T-helper 2 cell (primary cell): ENCODE data around the gene CALHM3.

Experiments
- DNase-seq, 5 experiments: peaks; one replicate each; pipeline versions ENCODE4 v3.0.0 to v3.0.0-alpha.2; 2012 to 2022

The CALHM3 gene

DNA sequence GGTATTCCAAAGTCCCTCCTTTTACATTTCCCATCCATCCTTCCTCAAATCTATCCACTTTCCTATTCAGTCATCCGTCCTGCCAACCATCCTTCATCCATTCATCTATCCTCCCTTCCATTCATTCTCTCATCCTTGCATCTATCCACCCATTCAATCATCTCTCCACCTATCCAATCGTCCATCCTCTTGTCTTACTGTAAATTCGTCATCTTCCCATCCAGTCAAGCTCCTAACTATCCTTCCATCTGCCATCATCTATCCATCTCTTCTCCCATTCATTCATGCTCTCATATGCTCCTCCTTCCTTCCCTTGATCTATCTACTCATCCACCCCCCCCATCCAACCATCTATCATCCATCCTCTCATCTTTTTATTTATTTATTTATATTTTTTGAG, 5.0 kb downstream of the CALHM3 start:
- DNase-seq: no peak

GRCh38 chr10:103473261-103473671, 5.8 kb downstream of the CALHM3 start:
- DNase-seq: no peak

- no peak for DNase-seq
Observed at GRCh38 chr10:103472005-103472404, 7.0 kb downstream of the CALHM3 start.

DNA sequence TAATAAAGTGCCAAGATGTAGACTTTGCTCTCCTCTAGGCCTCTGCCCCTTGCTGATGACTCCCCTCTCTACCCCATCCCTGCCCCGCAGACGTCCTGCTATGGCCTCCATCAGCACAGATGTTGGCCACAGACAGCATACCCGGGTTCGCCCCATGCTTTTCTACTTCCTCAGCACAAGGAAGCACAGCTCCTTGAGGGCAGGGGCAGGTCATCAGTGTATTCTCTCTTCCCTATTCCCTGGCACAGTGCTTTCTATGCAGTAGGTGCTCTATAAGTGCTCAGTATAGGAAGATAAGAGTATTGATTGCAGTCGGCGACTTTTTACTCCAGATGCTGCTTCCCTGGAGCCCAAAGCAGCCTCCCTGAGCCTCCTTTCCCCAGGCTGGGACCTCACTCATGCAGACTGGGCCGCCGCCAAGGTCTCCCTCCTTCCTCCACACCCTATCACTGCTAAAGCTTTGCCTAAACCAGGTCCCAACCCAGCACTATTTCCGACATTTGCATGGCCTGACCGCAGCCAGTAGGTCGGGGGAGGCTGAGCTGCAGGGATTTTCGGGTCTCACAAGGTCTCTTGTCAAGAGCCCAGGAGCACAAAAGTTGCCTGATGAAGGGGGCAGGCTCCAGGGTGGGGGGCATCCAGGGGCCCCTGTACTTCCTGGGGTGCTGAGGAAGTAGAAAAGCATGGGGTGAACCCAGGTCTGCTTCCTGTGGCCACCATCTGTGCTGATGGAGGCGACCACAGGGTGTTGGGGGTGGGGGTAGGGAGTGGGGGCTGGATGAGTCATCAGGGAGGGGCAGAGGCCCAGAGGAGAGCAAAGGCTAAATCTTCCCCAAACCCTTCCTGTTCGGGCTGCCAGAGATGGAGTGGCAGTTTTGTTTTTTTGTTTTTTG, 8.0 kb downstream of the CALHM3 start:
- DNase-seq: peak in 4 of 5 experiments; percentile 19 to 96 (median 60)

GRCh38 chr10:103469201-103469600, 9.8 kb downstream of the CALHM3 start:
- DNase-seq: no peak

DNA sequence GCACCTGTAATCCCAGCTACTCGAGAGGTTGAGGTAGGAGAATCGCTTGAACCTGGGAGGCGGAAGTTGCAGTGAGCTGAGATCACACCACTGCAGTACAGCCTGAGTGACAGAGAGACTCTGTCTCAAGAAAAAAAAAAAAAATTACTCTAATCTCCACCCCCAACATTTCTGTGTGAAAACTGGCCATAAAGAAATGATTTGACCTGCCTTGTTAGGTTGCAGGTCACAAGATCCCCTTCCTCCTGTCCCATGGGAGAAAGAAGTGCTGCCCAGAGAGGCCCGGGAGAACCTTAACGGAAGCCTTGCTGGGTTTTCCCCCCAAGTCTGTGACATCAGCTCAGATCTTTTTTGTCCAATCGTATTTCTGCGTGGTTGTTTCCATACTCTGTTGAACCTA, 11.6 kb downstream of the CALHM3 start:
- no peak for DNase-seq

DNA sequence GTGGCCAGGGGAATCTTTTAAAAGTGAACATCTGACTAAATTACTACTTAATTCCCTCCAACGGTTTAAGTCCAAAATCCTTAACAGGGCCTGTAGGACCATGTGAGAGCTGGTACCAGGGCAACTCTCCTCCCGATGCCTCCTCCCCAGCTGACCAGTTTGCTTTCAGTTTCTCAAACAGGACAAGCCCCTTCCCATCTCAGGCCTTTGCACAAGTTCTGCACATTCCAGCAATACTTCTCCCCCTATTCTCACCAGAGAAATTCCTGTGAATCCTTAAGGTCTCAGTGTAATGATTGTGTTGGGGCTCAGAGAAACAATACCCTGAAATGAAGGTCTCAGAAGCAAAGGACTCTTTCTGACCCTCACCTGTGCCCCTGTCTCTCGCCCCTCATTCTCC, 12.3 kb downstream of the CALHM3 start:
- no peak for DNase-seq

DNA sequence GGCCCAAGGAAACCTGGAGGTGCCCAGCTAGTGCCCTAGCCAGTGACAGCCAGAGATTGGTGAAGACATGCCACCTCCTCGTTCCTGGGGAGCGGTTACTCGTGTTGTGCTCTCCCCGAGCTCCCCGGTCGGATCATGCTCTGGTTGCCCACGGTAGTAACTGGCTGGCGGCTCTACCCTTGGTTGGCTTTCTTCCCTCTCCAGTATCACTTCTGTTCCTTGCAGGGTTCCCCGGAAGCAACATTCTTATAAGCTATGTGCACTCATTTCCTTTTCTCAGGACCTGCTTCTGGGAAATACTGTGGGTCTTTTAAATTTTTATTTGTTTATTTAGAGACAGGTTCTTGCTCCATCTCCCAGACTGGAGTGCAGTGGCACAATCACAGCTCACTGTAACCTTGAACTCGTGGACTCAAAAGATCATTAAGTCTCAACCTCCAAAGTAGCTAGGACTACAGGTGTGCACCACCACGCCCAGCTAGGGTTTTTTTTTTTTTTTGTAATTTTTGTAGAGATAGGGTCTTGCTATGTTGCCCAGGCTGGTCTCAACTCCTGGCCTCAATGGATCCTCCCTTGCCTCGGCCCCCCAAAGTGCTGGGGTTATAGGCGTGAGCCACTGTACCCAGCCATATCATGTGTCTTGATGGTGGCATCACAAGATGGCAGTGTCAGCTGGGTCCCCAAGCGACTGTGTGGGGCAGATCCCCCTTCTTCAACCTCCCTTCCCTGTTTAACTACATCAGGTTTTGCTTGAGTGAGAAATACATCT, 13.4 kb downstream of the CALHM3 start:
- DNase-seq: no peak

DNA sequence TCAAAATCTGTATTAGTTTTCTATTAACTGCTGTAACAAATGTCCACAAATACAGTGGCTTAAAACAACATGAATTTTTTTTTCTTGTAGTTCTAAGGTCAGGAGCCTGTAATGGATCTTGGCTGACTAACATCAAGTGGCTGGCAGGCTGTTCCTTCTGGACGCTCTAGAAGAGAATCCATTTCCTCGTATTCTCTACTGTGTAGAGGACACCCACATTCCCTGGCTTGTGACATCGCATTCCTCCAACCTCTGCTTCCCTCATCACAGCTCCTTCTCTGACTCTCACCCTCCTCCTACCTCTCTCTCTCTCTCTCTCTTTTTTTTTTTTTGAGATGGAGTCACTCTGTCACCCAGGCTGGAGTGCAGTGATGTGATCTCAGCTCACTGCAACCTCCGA, 15.5 kb downstream of the CALHM3 start:
- no peak for DNase-seq

- no peak for DNase-seq
Observed at GRCh38 chr10:103459615-103460014, 19.4 kb downstream of the CALHM3 start.

- peak in 1 of 5 experiments; percentile 36 for DNase-seq
Observed at GRCh38 chr10:103458720-103459119, 20.3 kb downstream of the CALHM3 start, which contains the start of gene CALHM1. TSS of gene CALHM1 (minus strand) at chr10:103458900. CDS start at chr10:103458751, 149 bp downstream.

DNA sequence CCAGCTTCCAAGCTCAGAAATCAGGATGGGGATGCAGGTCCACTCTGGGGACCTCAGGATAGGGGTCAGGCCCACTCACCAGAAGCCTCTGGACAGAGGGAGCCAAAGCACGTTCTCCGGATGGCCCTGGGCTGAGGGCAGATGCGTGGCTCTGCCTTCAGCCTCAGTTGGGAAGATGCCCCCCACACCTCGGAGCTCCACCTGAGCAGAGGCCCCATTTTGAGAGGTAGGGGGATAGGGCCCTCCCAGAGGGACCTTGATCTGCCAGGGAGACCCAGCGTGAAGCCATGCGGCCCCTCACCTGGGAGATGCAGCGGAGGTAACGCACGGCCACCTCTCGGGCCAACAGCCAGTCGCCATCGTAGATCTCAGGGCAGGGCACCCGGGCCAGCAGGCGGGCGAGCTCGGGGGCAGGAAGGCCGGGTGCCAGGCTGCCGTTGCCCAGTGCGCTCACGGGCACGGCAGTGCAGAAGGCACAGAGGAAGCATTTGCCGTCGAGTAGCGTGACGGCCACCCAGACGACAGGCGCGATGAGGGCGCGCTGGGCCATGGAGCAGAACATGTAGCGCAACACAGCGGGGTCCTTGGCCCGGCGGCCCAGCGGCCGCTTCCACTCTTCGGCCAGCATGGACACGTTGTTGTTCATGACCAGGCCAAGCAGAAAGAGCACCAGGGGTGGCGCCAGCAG, 21.0 kb downstream of the CALHM3 start:
- no peak for DNase-seq

DNA sequence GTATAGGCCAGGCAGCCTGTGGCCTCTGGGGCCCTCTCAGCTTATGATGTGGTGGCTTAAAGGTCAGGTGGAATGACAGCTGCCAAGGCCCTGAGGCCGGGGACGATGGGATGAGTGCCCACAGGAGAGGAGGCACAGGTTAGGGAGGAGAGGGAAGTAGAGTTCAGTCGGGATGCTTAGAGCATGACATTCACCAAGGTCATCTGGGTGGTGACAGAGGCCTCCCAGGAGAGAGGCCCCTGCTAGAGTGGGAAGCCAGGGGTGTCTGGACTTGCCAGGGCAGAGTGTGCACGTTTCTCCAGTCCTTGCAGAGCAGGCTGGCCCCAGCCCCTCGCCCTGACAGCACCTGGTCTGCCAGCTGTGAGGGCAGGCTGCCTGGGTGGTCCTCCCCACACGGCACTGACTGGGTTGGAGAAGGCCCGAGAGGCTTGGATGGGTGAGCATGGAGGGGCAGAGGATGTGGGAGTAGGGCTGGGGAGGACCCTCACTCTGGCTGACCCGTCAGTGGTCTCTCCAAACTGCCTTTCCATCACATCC, 21.8 kb downstream of the CALHM3 start:
- no peak for DNase-seq

- no peak for DNase-seq
Observed at GRCh38 chr10:103456074-103456660, 22.9 kb downstream of the CALHM3 start.

- DNase-seq: no peak
Observed at GRCh38 chr10:103455235-103455634, 23.8 kb downstream of the CALHM3 start.

DNA sequence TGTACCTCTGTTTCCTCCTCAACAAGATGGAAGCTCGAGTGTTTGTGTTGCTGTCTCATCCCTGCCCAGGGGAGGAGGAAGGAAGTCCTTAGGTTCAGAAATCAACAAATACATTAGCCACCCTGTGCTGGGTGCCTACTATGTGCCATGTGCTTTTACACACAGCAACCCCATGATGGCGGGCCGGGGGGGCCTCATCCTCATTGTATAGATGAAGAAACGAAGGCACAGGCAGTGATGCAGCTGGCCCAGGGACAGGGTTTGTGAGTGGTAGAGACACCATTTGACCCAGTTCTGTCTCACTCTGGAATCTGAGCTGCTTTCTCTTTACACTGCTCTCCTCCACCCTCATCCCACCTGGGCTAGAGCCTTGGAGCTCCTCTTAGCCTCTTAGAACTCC, 25.0 kb downstream of the CALHM3 start:
- no peak for DNase-seq

DNA sequence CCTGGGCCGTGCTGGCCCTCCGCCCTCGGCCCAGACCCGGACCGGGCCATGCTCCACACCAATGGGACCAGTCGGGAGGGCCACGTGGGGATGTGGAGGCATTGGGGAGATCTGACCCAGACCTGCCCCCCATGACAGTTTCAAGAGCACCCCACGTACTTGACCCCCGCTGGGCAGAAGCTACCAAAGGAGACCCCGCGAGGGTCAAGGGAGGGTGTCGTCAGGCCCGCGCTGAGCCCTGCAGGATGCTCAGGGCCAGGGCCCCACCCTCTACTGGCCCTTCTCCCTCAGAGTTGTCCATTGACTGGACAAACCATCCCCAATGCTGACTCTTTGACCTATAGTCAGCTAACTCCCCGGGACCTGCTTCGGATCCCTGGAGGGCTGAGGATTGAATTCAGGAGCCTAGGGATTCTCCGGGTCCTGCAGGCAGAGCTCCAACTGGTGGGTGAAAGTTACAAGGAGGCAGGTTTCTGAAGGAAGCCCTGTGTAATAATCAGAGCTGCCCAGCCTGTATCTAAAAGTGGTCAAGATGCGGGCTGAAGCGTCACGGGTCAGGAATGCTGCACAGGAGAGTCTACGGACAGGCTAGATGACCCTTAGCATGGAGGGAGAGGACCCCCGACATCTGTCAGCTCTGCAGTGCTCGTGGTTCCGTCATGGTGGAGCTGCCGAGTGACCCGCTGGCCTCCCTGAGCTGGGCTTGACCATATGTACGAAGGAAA, 26.4 kb downstream of the CALHM3 start:
- DNase-seq: no peak

DNA sequence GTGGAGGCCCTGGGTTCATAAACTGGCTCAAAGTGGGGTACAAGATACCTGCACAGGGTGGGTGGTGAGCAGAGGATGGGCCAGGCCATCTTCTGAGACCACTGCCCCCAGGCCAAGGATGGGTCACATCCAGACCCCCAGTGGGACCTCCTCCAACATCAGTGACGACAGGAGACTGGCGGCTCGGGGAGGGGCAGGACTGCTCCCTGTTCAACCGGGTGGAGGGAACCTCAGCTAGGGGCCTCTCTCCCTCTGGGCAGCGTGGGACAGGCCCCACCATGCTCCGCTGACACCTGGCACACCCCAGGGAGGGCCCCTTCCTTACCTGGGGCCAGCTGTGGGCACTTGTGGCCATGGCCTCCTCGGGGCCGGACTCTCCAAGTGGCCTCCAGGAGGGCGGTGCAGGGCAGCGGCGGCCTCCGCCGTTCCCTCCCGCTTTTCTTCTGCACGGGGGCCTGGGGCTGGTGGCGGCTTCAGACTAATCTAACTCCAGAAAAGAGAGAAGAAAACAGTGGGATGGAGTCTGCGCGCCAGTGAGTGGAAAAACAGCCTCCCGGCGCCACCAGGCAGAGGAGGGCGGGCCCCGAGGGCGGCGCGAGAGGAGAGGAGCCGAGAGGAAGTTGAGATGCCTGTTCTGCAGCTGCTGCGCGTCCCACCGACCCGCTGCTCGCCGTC, 27.1 kb downstream of the CALHM3 start, which contains the start of gene CALHM2:
CALHM2 (minus strand) TSS at position 540 of the 675 bp plus-strand sequence. CDS start 2,429 bp downstream, outside the sequence.
- DNase-seq: peak; percentile 28 to 70 (median 40)

GRCh38 chr10:103451091-103451813, 27.8 kb downstream of the CALHM3 start:
- DNase-seq: peak in 4 of 5 experiments; percentile 17 to 77 (median 40)

GRCh38 chr10:103450201-103450695, 28.8 kb downstream of the CALHM3 start:
- no peak for DNase-seq
